Measurements from ENCODE around the gene ADGRB3.

The ADGRB3 gene

GRCh38 chr6:68701159-68701558 lies 66.1 kb downstream of the ADGRB3 start:
- no peak for DNase-seq (ENCODE audit: low read depth in 2 of 2)

GRCh38 chr6:68704485-68704884 lies 69.4 kb downstream of the ADGRB3 start:
- no peak for DNase-seq (ENCODE audit: low read depth in 2 of 2)

- no peak for DNase-seq (ENCODE audit: low read depth in 2 of 2)
Measured at GRCh38 chr6:68709091-68709490, 74.0 kb downstream of the ADGRB3 start.

DNA sequence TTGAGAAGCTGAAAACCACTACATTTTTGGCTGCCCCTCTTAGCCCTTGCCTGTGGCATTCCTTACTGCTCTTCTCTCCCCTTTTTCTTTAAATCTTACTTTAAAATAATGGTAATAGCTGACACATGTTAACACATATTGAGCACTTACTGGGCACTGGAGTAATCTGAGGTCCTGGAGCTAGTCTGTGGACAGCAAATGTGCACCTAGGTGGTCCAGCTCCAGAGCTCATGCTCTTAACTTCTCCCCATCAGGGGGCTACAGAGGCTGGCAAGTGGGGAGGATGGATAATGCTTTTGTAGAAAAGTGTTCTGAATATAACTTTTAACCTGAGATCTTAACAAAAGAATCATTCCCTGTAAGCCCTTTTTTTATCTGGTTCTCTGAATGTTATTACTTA lies 74.8 kb downstream of the ADGRB3 start:
- DNase-seq (ENCODE audit: low read depth in 2 of 2) = no peak

GRCh38 chr6:68710496-68710895 lies 75.4 kb downstream of the ADGRB3 start:
- DNase-seq (ENCODE audit: low read depth in 2 of 2) = no peak

DNA sequence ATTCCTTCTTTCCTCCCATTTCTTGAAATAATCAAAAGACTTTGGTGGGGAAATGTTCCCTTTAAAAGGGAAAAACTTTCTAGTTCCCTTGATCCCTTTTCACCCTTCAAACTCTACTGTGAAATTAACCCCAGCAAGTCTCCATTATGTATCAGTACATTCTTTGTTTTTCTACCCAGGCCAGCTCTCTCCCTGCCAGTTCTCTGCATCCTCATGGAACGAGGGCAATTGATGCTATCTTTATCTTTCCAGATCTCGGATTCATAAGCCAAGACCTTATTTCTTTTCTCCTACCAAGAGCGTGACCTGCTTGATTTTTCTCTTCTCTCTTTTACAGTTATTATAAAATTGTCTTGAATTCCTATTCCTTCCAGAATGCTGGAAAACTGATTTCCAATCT lies 75.8 kb downstream of the ADGRB3 start:
- no peak for DNase-seq (ENCODE audit: low read depth in 2 of 2)

- no peak for DNase-seq (ENCODE audit: low read depth in 2 of 2)
Measured at GRCh38 chr6:68711386-68712000, 76.4 kb downstream of the ADGRB3 start.

DNA sequence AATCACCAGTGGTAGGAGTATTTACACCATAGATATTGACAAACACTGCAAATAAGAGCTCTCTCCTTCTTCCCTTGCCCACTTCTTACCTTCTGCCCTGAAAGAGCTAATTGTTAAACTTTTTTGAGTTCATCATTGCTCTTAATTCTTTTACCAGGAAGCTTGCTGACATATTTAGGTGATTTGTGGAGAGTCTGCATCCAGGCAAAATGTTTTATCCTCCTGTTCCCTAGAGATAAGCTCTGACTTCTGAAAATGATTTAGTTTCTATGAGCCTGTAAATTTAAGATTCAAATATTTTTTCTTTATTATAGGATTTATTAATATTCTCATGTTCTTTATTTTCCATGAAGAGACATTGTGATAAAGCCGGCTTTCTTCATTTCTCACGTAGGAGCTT lies 81.5 kb downstream of the ADGRB3 start:
- no peak for DNase-seq (ENCODE audit: low read depth in 2 of 2)

DNA sequence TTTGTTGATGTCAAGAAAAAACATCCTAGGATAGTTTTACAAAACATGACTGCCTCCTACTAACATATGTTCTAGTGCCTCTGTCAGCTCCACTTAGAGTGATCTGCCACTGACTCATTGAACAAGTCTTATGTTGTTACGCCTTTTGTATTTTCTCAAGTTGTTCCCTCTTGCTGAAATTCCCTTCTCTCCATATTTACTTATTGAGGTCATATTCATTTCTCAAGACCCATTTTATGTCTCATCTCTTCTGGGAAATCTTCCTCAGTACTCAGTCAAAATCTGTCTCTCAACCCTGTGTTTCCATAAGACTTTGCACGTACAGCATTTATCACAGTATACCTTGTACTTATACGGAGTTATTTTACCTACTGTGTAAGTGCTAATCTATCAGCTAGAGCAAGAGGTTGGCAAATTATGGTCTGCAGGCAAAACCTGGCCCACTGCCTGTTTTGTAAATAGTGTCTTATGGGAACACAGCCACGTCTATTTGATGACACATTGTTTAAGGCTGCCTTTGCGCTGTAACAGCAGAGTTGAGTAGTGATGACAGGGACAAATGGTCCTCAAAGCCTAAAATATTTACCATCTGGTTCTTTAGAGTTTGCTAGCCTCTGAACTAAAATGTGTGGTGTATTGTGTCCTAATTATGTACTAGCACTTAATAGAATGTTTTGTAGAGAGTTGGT lies 83.4 kb downstream of the ADGRB3 start:
- no peak for DNase-seq (ENCODE audit: low read depth in 2 of 2)

DNA sequence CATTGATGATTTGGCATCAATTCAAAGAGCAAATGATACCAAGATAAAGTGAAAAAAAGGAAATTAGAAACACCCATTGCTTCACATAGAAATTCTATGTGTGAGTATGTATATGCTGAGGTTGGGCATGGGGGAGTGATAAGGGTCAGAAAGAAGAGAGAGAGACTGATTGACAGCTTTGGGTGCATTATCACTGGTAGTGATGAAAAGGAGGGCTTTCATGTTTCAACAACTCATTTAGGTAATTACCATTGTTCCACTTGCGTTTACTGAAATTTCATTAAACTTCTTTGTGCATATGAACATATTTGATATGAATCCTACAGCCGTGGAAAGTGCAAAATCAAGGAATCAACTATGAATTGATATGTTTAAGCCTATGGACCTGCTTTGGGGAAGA lies 84.7 kb downstream of the ADGRB3 start:
- no peak for DNase-seq (ENCODE audit: low read depth in 2 of 2)

GRCh38 chr6:68722891-68723527 lies 87.9 kb downstream of the ADGRB3 start:
- no peak for DNase-seq (ENCODE audit: low read depth in 2 of 2)

GRCh38 chr6:68724060-68724459 lies 89.0 kb downstream of the ADGRB3 start:
- DNase-seq (ENCODE audit: low read depth in 2 of 2) = no peak

- no peak for DNase-seq (ENCODE audit: low read depth in 2 of 2)
Measured at GRCh38 chr6:68726337-68726736, 91.3 kb downstream of the ADGRB3 start.

DNA sequence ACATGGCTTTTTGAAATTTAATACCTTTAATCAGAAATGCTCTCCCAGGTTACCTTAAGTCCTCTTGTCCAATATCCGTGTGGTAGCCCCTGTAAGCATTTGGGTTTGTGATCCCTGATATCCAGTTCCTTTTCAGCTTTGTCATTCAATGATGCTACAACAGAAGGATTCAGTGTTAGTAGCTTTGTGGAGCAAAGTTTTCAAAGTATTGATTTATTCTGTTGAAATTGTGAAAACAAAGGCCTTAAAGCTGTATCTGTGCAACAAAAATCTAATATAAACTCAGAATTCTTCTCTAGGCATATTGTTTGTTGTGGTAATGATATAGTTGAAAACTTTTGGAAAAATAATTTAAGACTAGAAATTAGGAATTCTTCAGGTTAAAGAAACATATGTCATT lies 91.9 kb downstream of the ADGRB3 start:
- no peak for DNase-seq (ENCODE audit: low read depth in 2 of 2)

DNA sequence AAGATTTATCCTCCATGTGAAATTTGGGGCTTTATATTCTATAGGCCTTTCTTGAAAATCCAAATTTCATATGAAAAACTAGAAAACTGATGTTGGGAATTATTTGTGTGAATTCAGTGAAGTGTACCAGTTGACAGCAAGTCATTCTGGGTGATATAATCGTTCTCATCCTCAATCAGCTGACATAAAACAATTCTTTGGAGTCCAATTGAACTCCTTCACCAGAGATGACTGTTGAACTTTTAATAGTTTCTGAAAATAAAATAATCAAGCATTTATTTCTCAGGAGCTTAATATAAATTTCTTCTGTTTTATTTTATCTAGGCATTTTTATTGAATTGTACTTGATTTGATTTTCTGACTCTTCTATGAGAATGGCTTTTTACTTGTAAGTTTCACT lies 92.6 kb downstream of the ADGRB3 start:
- DNase-seq (ENCODE audit: low read depth in 2 of 2) = no peak

GRCh38 chr6:68728159-68728979 lies 93.3 kb downstream of the ADGRB3 start:
- DNase-seq (ENCODE audit: low read depth in 2 of 2) = no peak

GRCh38 chr6:68729377-68729903 lies 94.4 kb downstream of the ADGRB3 start:
- no peak for DNase-seq (ENCODE audit: low read depth in 2 of 2)

- DNase-seq (ENCODE audit: low read depth in 2 of 2) = no peak
Measured at GRCh38 chr6:68730291-68731054, 95.4 kb downstream of the ADGRB3 start.

DNA sequence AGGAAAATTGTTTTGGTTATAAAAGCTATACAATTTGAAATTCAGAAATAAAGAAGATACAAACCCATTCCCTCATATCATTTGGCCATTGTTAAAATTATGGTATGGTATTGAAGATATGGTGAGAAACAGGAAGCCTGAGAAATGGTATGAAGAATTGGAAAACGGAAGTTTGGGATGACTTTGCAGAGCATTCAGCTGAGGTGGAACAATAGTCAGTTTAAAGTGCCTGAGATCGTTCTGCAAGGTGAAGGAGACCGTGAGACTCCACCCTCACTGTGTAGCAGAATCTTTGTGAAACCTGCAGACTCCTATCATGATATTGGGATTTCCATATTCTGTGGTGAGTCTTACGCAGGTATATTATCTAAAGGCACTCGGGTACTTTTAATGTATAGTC lies 97.3 kb downstream of the ADGRB3 start:
- no peak for DNase-seq (ENCODE audit: low read depth in 2 of 2)

DNA sequence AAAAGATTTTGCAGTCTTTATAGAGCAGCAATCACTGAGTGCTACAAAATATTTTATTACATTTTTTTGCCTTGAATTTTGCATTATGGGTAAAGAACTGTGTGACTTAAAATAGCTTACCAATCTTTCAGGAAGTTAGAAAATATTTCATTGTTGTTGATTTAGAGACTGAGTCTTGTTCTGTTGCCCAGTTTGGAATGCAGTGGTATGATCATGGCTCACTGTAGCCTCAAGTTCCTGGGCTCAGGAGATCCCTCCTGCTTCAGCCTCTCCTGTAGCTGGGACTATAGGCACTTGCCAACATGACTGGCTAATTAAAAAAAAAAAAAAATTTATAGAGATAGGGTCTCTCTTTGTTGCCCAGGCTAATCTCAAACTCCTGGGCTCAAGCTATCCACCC lies 100.8 kb downstream of the ADGRB3 start:
- DNase-seq (ENCODE audit: low read depth in 2 of 2) = no peak

DNA sequence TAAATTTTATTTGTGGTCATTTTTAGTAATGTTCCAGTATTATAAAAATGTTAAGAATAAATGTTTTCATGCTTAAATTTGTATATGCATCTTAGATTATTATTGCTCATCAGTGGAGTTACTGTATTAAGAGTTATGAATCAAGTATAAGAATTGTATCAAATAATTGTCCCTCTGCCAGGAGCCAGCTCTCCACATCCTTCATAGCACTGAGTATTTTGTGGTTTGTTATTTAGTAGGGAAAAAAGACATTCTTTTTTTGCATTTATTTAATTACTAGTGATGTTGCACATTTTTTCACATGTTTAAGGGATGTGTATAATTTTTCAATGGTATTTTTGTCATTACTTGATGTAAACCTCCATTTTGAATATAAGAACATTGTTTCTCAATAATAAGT lies 102.0 kb downstream of the ADGRB3 start:
- DNase-seq (ENCODE audit: low read depth in 2 of 2) = no peak

All from stimulated activated CD8-positive, alpha-beta memory T cell treated with anti-CD3 and anti-CD28 coated beads, Interleukin-15, amount 100 ng/mL, for 4 hours (primary cell).